OCI-LY7 (cell line): Measurements from ENCODE around the gene AFTPH. TPM values are rescaled to one million over a fixed set of nuclear protein-coding genes. Genes with fewer than 3 reads are reported as not detected.

Source experiments
- BruUV-seq: library from RNA; stranded (reverse); fragments of 400-500 nt; replicated peaks from 2 replicates; lab custom pipeline; 2021; lab: Mats Ljungman, UMichigan
- CTCF ChIA-PET: fragments of 300-600 bp; sonication (Branson Sonifier 250); formaldehyde crosslinking; loops from one replicate; lab custom pipeline; 2022; ENCODE audit warnings: antibody characterized with exemption; ENCODE audit not compliant: unreplicated experiment; lab: Charles Lee
- POLR2A ChIA-PET: fragments of 300-600 bp; sonication (Branson Sonifier 250); formaldehyde crosslinking; loops from one replicate; lab custom pipeline; 2022; ENCODE audit warnings: antibody characterized with exemption; lab: Charles Lee
- DNase-seq: peaks from one replicate; pipeline ENCODE4 v3.0.0-alpha.2; 2015; ENCODE audit warnings: low spot score
- H2AFZ ChIP-seq: fragments of 200-600 bp; sonication (generic), shearing (Covaris generic); 2 replicates; pipeline ENCODE4 v1.6.1; 2014; ENCODE audit warnings: mild to moderate bottlenecking, antibody characterized with exemption, low read length, moderate library complexity
- H3K27ac ChIP-seq: fragments of 200-600 bp; sonication (generic); 2 replicates; pipeline ENCODE4 v1.5.1; 2014; ENCODE audit warnings: mixed run types, low read depth, mild to moderate bottlenecking, moderate library complexity, low read length, inconsistent platforms; ENCODE audit not compliant: poor library complexity, severe bottlenecking
- H3K36me3 ChIP-seq: fragments of 200-600 bp; sonication (generic); 2 replicates; pipeline ENCODE4 v1.6.1; 2014; ENCODE audit warnings: mild to moderate bottlenecking, antibody characterized with exemption, low read length, moderate library complexity, mixed read lengths; ENCODE audit not compliant: insufficient read depth
- H3K4me1 ChIP-seq: fragments of 200-600 bp; sonication (generic); 2 replicates; pipeline ENCODE4 v1.5.1; 2014; ENCODE audit warnings: mild to moderate bottlenecking, low read length; ENCODE audit not compliant: insufficient read depth, poor library complexity, severe bottlenecking
- H3K4me2 ChIP-seq: fragments of 200-600 bp; sonication (generic); 2 replicates; pipeline ENCODE4 v1.6.1; 2014; ENCODE audit warnings: mild to moderate bottlenecking, low read length
- H3K4me3 ChIP-seq: fragments of 200-600 bp; sonication (generic); 2 replicates; pipeline ENCODE4 v1.5.1; 2014; ENCODE audit warnings: mild to moderate bottlenecking, low read depth, low read length; ENCODE audit not compliant: poor library complexity, severe bottlenecking
- H3K79me2 ChIP-seq: fragments of 200-600 bp; sonication (generic); 2 replicates; pipeline ENCODE4 v1.6.1; 2016; ENCODE audit warnings: low read depth, mild to moderate bottlenecking, low read length, moderate library complexity, mixed read lengths; ENCODE audit not compliant: insufficient read depth
- H3K9me2 ChIP-seq: fragments of 200-600 bp; sonication (generic); 2 replicates; pipeline ENCODE4 v1.6.1; 2016; ENCODE audit warnings: mild to moderate bottlenecking, low read length, mixed read lengths; ENCODE audit not compliant: insufficient read depth
- H3K9me3 ChIP-seq: fragments of 200-600 bp; sonication (generic); 2 replicates; pipeline ENCODE4 v1.6.1; 2014; ENCODE audit warnings: mild to moderate bottlenecking, mixed run types, low read length, mixed read lengths
- H4K20me1 ChIP-seq: fragments of 200-600 bp; sonication (generic); 2 replicates; pipeline ENCODE4 v1.6.1; 2014; ENCODE audit warnings: mild to moderate bottlenecking, antibody characterized with exemption, low read length, moderate library complexity, mixed read lengths; ENCODE audit not compliant: insufficient read depth
- EZH2phosphoT487 ChIP-seq: fragments of 200-600 bp; sonication (generic); IDR thresholded peaks from 2 replicates; pipeline ENCODE4 v1.6.1; 2018; ENCODE audit warnings: low read depth, borderline replicate concordance, mild to moderate bottlenecking, mixed run types, antibody characterized with exemption, low read length, moderate library complexity, mixed read lengths
- intact Hi-C: fragments of 100-400 bp; cut with micrococcal nuclease; formaldehyde crosslinking; loops from one replicate; pipeline ENCODE4 v1.10.0; 2022; ENCODE audit not compliant: unreplicated experiment
- total RNA-seq, 2 experiments: library from RNA; depleted of rRNA in 1 of 2; stranded (reverse); fragments of >200 nt in 1 of 2; shearing (Covaris generic) in 1 of 2; gene quantifications; 2 replicates each; pipeline ENCODE4 v1.2.3, GENCODE V29; 2014 to 2022
- TF ChIP-seq, protein P1 (sequence below): fragments of 200-600 bp; sonication (generic); conservative IDR thresholded peaks from 2 replicates; pipeline ENCODE4 v1.5.1; 2014; ENCODE audit warnings: mild to moderate bottlenecking, antibody characterized with exemption, low read length, moderate library complexity, mixed read lengths

The AFTPH gene
- total RNA-seq, 2 experiments from 2014 or later: 30.0 to 40.6 TPM

GRCh38 chr2:64537991-64538390 is 13.9 kb downstream of the AFTPH start:
- H3K4me2 ChIP-seq: no peak overlapping the region
- no peak overlapping the region for H3K4me3 ChIP-seq

DNA sequence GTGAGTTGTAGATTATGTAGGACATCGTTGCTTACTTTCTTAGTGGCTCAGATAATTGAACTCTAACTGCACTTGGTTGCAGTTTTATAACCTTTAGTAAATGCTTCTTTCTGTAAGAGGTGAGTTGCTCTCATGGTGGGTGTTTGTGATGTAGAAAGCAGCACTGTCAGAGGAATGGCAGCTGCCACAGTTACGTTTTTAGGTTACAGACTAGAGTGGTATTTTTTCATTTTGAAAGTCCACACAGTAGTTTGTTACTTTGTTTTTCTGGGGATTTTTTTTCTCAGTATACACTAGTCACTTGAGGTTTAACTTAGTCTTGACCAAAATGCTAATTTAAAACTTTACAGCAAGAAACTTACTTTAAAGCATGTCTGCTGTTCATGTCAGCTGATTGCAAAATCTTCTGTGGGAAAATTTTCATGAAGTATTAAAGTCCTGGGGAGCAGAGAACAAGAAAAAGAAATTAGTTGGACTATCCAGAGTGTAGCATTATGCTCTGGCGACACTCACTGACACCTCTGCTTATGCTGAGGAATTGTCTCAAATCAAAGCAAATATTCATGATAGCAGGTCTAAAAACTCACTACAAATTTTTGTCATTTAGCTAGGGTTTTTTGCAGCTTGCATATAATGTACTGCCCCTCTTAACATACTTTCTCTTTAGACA is 14.8 kb downstream of the AFTPH start:
- H3K4me2 ChIP-seq: no peak overlapping the region
- peaks cover 10% of the 10 kb centered on the region for H3K4me1 ChIP-seq
- no peak overlapping the region for H3K27ac ChIP-seq
- H2AFZ ChIP-seq: no peak overlapping the region
- H3K4me3 ChIP-seq: no peak overlapping the region
- peaks cover 20% of the 10 kb centered on the region for H4K20me1 ChIP-seq
- ChIA-PET CTCF (no interaction called here), POLR2A (interaction anchor here (0.5 kb wide), 1 partner anchor 26 kb away, joined by 3 read pairs; no protein-coding TSS in a partner anchor)
- H3K36me3 ChIP-seq: peaks cover 1% of the 10 kb centered on the region; the same call in 1 of the 2 replicates
- no peaks in the 10 kb centered on the region for H3K9me3 ChIP-seq
- TF ChIP-seq EZH2phosphoT487: no peak
- TF ChIP-seq, protein P1, sequence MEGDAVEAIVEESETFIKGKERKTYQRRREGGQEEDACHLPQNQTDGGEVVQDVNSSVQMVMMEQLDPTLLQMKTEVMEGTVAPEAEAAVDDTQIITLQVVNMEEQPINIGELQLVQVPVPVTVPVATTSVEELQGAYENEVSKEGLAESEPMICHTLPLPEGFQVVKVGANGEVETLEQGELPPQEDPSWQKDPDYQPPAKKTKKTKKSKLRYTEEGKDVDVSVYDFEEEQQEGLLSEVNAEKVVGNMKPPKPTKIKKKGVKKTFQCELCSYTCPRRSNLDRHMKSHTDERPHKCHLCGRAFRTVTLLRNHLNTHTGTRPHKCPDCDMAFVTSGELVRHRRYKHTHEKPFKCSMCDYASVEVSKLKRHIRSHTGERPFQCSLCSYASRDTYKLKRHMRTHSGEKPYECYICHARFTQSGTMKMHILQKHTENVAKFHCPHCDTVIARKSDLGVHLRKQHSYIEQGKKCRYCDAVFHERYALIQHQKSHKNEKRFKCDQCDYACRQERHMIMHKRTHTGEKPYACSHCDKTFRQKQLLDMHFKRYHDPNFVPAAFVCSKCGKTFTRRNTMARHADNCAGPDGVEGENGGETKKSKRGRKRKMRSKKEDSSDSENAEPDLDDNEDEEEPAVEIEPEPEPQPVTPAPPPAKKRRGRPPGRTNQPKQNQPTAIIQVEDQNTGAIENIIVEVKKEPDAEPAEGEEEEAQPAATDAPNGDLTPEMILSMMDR: no peak
- DNase-seq: no peak
- H3K79me2 ChIP-seq: peaks cover 98% of the 10 kb centered on the region
- BruUV-seq: no TSS peak
- intact Hi-C loops: no loop called here
- H3K9me2 ChIP-seq: no peaks in the 10 kb centered on the region; the same call in 1 of the 2 replicates

More at GRCh38 chr2:64537991-64538390, 13.9 kb downstream of the AFTPH start:
- Histone ChIP-seq H3K4me1 (peaks cover 19% of the 10 kb centered on the region), H3K9me3 (no peaks in the 10 kb centered on the region), H3K27ac (no peak overlapping the region), H2AFZ (no peak overlapping the region), H3K79me2 (peaks cover 98% of the 10 kb centered on the region), H3K36me3 (peaks cover 3% of the 10 kb centered on the region; the same call in 1 of the 2 replicates), H4K20me1 (peaks cover 17% of the 10 kb centered on the region), H3K9me2 (no peaks in the 10 kb centered on the region; the same call in 1 of the 2 replicates)
- no peak for DNase-seq
- ChIA-PET CTCF (no interaction called here), POLR2A (interaction anchor here (0.7 kb wide), 1 partner anchor 637 kb away, joined by 3 read pairs; no protein-coding TSS in a partner anchor)
- intact Hi-C loops: no loop called here
- no peak for TF ChIP-seq EZH2phosphoT487
- TF ChIP-seq, protein P1: no peak
- no TSS peak for BruUV-seq

DNA sequence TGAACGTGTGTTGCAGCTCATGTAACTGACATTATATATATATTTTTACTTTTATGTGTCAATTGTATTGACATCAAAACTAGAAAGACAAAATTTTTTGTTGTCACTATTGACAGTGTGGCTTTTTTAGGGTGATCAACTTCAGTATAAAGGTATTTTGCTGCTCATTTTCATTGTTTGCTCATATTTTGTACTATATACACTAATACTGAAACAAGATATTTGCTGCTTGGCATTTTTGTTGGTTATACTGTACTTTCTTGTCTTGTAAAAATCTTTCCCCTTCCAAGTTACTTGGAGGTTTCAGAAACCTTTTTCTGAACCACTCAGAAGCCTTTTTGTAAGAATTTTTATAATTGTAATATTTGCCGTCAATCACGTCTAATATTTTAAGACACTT is 16.5 kb downstream of the AFTPH start:
- CTCF ChIA-PET: no interaction called here
- no peak overlapping the region for H3K27ac ChIP-seq

More for the DNA sequence above, 16.5 kb downstream of the AFTPH start:
- no TSS peak for BruUV-seq
- peaks cover 90% of the 10 kb centered on the region for H3K79me2 ChIP-seq
- intact Hi-C loops: no loop called here
- POLR2A ChIA-PET: interaction anchor here (0.6 to 1.2 kb wide), 7 partner anchors 9 to 666 kb away, joined by 3 to 6 read pairs (median 4); partner anchors contain the start of gene AFTPH
- no peak for DNase-seq
- H3K4me1 ChIP-seq: no peaks in the 10 kb centered on the region
- no peak for TF ChIP-seq EZH2phosphoT487
- no peak overlapping the region for H3K4me2 ChIP-seq
- peaks cover 4% of the 10 kb centered on the region; the same call in 1 of the 2 replicates for H3K36me3 ChIP-seq
- H3K4me3 ChIP-seq: no peak overlapping the region
- no peak overlapping the region for H2AFZ ChIP-seq
- no peaks in the 10 kb centered on the region; the same call in 1 of the 2 replicates for H3K9me2 ChIP-seq
- no peaks in the 10 kb centered on the region for H3K9me3 ChIP-seq
- peaks cover 14% of the 10 kb centered on the region for H4K20me1 ChIP-seq
